Embryonic facial prominence (tissue), 1 donor: ENCODE measurements around the gene ASIC1.

Source experiments
- DNase-seq: peaks from one replicate; pipeline ENCODE4 v3.0.0-alpha.2; 2016; ENCODE audit errors: extremely low spot score

The ASIC1 gene

DNA sequence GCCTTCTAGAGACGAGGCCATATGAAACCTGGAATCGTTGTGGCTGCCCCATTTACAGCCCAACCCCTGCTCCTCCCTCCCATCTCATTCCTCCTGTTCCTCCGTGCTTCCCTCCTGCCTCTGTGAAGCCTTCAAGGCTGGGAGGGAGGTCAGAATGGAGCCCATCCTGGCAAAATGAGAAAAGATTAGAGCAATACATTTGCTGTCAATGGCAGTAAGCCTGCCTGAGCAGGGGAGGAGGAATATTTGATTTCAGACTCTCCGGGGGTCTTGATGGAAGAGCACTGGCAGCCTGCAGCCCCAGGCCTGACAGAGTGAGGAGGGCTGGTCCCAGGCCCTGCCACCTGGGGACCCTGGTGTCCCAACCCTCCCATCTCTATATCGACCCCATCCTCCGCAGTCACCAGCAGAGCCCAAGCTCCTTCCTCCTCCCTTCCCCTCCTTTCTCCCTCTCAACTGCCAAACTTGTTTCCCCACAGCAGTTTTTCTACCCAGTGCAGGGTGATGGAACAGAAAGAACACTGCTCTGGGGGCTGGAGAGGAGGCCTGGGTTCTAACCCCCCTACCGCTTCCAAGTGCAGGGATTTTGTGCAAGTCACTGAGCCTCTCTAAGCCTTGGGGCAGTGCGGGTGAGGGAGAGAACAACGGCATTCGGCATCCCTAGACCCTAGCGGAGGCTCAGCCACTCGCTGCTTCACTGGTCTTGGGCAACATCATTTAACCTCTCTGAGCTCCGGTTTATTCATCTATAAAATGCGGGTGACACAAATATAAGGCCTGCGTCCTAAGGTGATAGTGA, 16.1 kb upstream of the ASIC1 start:
- DNase-seq, result no peak

DNA sequence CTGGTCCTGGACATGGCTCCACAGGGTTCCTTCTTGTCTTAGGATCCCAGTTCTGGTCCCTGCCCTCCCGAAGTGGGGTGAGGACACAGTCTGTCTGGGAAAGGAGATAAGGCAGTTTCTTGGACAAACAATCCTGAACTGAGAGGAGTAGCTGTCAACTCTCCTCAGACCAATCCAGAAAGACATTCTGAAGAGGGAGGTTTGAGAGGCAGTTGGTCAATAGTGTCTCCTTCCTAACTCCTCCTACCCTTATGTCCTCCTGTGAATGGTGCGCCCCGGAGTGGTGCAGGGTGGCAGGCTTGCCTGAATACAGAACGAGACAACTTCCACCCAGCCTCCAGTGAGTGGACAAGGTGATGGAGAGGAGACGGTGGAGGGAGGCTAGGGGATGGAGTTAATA, 15.4 kb upstream of the ASIC1 start:
- no peak for DNase-seq

DNA sequence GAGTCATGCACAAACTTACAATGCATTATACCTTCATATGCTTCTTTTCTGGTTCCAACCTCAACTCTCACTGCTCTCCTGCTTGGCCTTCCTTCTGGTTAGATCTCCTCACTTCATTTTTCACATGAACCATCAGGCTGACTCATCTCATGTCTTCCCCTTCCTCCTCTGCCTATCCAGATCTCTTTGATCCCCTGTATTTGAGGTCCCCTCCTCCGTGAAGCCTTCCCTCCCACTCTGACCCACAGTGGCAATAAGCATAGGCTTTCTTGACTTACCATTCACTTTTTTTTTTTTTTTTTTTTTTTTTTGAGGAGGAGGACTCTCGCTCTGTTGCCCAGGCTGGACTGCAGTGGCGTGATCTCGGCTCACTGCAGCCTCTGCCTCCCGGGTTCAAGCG, 14.7 kb upstream of the ASIC1 start:
- DNase-seq, result no peak

DNA sequence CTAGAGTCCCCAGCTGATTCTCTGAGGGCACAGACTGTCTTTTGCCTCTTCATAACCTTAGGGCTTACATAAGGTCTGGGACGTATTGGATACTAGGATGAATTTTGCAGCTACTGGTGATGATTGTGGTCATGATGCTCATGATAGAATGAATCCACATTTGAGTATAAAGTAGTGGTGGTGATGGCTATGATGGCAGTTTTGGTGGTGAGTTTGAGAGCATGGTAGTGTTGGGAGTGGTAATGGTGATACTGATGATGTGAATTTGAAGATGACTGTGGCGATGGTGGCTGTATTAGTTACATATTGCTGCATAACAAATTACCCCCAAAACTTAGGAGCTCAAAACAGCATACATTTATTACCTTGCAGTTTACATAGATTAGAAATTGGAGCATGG, 14.1 kb upstream of the ASIC1 start:
- no peak for DNase-seq

DNA sequence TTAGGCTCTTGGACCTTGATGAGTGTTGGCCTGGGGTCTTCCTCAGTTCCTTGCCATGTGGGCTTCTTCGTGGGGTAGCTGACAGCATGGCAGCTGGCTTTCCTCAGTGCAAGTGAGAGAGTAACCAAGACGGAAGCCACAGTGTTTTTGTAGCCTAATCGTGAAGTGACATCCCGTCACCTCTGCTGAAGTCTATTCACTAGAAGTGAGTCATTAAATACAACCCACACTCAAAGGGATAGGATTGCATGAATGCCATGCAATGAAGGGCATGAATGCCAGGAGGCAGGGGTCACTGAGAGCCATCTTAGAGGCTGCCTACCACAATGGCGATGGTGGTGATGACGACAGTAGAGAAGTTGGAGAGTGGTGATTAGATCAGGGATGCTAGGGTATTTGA, 13.5 kb upstream of the ASIC1 start:
- DNase-seq, result no peak

DNA sequence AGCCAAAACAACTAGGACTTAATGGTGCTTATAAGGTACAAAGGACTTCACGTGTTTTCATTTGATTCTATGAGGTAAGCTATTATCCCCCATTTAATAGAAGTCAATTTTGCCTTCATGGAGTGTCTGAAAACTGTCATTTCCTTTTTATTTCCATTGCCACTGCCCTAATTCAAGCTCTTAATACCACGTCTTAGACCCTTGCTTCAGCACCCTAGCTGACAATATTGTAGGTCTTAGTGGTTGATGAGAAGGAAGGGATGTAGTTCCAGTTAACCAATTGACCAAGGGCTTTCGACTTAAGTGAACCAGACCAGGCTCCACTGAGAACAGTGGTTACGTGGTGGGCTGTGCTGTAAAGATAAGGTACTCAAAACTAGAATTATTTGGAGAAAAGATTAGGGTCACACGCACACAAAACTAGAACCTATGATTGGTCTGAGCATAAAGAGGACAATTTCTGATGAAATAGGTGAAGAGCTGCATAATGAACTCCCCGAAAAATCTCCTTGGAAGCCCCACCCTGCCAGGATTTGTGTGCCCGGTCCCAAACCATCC, 9.6 kb upstream of the ASIC1 start:
- no peak for DNase-seq

DNA sequence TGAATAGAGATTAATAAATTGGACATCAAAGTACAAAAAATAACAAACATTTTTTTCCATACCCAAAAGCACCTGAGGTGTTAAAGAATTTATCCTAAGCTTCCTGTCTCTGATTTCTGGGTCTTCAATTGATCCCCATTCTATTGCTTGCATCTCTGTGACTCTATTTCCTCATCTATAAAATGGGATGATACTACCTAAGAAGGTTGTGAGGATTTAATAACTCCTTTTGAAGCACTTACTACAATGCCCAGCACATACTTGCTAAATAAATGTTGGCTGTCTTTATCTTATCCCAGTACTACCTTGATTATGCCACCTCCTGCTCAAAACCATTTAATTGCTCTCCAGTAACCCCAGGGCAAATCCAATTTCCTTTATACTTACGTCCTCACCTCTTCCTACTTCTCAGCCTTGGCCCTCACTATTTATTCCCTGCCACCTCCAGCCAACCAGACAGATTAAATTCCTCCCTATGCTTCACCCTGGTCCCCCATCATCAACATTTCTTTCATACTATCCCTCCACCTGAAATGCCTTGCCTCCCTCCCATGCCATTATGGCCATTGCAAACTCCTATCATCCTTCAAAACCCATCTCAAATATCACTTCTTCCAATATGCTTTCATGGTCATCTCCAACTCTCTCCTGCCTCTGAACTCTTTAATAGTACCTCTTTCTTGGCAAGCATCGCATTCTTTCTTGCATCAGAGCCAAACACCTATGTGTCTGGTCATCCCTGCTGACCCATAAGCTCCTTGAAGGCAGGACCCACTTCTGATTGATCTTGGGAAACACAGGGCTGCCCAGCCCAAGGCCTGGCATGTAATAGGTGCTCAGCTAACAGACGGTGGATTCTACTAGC, 7.9 kb upstream of the ASIC1 start:
- no peak for DNase-seq

DNA sequence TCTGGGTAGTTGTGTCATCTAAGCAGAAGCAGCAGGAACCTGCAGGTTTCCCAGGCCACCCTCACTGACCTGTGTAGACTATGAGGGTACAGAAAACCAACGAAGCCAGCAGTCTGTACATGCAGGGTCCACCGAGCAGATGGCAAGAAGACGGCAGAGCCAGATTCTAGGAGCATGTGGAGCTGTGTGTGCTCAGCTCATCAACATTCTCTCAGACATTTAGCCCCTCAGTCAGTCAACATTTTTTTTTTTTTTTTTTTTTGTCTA, 7.3 kb upstream of the ASIC1 start:
- no peak for DNase-seq

DNA sequence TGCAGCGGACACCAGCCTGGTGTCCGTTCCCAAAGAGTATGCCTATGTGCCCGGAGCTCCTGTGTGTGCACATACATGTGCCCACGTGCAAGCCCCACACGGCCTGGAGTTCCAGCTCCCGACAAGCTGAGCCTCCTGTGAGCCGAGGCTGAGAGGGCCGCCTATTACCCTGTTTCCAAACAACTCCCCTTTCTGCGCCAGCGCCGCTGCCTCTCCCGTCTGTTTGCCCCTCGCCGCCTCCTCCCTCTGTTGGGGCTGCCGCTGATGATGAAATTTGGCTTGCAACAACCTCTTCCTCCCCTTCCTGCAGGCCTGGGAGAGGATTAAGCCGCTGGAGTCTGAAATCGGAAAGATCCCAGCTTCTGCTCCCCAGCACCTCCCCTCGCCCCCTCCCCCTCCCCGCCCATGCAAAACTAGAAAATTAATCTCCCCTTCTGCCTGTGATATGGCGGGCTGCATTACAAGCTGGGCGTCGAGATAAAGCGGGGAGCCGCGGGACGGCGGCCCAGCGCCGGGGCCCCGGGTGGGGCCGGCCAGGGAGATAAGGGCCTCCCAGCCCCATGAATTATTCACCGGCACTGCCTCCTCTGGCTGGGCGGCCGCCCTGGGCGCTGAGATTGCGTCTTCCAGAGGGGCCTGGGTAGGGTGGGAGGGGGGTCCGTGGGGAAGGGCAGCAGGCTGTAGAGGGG, 6.8 kb upstream of the ASIC1 start:
- no peak for DNase-seq

DNA sequence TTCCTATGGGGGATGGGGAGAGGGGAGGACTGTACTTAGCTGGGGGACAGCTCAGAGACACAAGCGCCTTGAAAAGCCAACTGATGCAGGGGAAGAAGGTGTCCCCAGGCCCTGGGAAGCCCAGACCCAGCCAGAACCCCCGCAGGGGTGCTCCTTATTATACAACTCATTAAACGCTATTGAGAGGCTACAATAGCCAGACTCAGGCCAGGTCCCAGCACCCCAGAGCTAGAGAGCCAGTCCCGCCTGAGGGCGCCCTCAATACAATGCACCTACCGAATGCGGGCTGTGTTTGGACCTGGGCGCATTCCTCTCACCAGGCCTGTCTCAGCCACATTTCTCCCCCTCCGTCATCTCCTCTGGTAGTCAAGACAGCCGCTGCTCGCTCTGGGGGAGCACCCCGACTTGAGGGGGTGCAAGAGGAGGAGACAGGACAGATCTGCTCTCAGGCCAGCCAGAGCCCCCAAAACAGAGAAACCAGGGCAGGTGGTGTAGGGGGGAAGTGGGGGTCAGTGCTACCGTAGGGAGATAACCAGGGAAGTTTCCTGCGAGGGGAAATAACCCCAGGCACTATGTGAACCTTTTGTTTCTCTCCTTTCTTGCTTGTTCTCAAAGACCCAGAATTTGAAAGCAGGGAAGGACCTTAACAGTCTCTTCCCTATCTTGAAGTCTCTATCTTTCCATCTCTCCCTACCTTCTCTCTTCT, 6.1 kb upstream of the ASIC1 start:
- DNase-seq, result no peak

DNA sequence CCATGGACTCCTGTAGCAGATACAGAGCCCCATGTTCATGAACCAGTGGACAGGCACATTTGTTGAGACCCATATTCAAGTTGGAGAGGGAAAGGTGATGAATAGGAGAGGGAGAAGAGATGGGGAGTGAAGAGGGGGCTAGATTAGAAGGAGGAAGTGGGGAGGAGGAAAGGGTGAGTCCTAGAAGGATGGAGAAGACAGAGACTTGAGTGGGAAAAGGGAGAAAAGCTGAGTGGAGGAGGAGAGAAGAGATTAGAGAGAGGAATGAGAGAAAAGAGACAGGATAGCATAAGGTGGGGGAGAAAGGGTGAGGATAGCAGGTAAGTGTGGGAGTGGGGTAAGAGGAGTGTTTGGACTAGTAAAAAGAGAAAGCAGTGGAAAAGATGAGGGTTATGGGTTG, 4.9 kb upstream of the ASIC1 start:
- no peak for DNase-seq

DNA sequence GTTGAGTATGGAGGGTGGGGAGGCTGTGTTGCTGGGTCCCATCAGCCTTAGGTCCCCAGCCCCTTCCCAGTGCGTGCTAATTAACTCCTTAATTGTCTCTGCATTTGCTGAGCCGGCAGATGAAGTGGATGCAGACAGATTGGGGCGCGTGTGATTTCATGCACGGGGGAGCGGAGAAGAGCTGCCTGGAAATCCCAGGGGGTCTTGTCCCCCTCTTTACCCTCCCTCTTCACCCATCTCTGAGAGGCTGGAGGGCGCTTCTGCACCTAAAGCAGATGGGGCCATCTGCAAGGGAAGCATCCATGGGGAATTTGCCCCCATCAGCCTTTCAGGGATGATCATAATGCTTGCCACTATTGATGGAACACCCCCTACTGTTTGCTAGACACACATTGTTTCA, 4.4 kb upstream of the ASIC1 start:
- no peak for DNase-seq

DNA sequence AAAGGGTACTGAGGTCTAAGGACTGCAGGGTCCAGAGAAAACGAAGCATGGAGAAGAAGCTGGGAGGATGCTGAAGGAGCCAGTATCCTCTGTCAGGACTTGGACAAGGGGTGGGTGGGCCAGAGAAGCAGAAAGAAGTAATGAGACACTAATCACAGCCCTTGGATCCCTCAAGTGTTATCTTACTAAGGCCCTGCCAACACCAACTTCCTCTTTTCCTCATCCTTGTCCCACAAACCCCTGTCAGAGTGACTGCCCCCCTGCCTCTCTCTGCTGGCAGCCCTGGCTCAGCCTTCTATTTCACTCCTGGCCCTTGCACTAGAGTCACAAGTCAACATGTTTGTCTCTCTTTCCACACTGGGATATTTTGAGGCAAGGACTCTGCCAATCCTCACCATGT, 3.8 kb upstream of the ASIC1 start:
- DNase-seq, result no peak

DNA sequence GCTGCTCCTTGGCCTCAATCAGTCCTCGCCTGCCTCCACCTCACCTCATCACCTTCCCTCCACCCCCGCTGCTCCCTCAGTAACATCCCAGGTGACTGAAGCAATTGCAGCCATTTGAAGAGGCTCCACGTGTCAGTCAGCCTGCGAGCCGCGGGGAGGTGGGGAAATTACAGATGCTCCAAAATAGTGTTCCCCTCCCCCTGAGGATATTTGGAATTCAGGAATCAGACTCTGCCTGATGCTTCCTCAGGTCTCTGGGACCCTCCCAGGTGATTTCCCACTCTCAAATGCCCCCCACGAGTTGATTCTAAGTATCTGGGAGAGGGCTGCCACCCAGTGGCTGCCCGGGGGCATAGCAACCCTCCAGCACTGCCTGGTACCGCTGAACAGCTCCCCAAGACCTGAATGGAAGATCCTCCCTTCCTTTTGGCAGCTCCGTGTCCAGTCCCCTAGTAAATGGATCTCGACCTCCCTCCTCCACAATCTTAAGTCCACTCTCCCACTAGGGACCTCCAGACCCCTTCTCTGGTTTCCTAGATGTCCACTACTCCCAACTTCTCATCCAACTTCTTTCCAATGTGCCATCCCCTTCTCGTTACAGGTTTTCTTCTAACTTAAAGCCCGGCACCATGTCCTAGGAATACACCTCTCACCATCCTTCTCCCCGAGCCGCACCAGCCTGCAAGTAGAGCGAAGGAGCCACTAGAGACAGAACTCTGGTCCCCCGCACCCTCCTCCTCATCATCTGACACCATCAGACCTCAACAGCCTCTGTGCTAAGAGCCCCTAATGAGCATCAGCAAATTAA, 1.4 kb upstream of the ASIC1 start:
- DNase-seq, result no peak

DNA sequence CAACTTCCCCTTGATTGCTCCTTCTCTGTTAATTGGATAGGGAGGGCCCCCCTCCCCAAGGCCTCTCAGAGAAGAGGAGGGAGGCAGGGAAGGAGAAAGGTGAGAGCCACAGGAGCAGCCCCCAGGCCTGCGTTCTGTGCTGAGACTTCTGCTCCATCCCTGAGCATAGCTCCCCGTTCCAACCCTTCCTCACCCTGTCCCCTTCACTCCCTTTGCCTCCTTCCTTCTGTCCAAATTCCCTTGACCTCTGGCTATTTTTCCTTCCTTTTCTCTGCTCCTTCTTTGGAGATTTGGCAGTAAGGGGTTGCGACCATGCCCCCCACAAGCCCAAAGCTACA, 788 bp upstream of the ASIC1 start:
- DNase-seq, result no peak

DNA sequence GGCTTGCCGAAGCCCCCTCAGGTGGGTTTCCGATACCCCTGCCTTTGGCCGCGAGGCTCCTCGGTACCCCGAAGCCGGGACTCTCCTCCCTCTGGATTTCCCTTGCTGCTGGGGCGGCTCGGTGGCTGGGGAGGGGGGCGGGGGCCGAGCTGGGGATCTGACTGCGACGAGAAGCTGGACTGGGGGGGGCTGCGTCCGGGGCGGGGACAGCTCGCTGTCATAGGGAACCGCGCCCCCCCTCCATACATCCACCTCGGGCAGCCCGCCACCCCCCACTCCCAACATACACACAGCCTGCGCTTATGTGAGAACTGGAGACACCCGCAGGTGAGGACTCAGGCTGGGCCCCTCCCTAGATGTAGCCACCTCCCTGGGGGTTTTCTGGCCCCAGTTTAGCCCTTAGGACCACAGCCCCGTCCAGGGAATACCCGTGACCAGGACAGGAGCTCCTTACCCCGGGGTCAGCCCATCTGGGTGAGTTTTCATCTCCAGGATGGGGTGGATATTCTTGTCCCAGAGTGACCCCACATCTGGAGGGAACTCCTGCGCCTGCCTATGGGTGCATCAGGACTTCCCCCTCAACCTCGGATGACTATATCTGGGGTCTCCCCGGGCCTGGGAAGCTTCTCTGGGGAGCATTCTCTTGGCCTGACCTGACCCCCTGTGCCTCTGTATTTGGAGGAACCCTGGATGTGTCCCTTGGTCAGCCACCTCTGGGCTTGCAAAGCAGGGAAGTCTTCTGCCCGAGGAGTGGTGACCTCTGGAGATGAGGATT, 687 bp downstream of the ASIC1 start:
- DNase-seq, result no peak

DNA sequence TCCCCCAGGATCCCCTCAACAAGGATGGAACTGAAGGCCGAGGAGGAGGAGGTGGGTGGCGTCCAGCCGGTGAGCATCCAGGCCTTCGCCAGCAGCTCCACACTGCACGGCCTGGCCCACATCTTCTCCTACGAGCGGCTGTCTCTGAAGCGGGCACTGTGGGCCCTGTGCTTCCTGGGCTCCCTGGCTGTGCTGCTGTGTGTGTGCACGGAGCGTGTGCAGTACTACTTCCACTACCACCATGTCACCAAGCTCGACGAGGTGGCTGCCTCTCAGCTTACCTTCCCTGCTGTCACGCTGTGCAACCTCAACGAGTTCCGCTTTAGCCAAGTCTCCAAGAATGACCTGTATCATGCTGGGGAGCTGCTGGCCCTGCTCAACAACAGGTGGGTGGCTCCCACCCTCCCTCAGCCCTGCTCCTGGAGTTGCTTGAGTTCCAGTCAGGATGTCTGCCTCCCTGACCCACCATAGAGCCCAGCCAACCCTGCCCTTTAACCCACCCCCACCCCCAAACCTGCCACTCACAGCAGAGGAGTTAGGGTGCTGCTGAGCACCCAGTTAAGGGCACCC, 1.4 kb downstream of the ASIC1 start:
- DNase-seq, result no peak

DNA sequence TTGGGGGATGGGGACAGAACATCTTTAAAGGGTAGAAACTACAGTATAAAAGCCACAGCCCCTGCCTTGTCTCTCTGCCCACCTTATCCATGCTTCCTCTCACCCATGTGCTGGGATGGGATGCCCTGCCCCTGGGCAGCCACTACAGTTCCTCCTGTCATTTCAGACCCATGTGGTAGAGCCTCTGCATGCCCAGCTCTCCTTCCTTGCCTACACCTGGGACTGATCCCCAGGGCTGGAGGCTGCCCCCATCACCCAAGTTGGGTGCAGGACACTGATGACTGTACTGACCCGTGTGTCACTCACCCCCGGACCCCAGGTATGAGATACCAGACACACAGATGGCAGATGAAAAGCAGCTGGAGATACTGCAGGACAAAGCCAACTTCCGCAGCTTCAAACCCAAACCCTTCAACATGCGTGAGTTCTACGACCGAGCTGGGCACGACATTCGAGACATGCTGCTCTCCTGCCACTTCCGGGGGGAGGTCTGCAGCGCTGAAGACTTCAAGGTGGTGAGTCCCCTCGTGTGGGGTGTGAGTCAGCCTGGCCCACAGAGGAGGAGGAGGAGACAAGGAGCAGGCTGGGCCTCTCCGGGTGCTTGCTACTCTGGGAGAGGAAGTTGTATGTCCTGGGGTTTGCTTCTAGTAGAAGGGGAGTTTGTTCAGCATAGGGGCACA, 2.2 kb downstream of the ASIC1 start:
- no peak for DNase-seq

DNA sequence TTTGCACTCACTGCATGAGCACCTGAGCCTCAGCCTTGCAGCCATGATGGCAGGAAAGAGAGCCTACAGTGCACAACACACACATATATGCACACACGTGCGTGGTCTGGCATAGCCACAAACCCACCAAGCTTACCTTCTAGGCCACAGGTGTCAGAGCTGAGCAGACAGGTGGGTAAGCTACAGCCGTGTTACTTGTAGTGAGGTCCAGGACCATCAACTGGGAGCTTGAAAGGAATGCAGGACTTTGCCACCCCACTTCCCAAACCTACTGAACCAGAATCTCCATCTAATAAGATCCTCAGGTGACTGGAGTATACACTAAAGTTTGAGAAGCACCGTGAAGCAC, 2.7 kb downstream of the ASIC1 start:
- no peak for DNase-seq

DNA sequence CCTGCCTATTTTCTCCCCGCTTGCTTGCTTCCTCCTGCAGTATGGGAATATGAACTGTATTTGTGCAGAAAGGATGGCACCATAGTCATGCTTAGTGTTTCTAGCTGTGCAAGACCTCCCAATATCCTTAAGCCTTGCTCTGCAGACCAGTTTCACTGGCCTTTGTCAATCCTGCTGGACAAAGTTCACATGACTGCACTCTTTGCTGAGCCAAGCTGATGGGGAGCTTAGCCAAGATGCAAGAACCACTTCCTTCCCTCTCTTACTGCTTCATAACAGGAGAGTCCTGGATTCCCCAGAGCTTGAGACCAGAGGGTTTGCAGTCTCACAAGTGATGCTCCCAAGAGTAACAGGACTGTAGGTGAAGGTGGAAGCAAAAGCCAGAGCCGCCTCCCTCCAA, 3.8 kb downstream of the ASIC1 start:
- DNase-seq, result no peak
